GM06990 (cell line): ENCODE data around the gene KPRP.

ENCODE experiments used
- DNase-seq: peaks from one replicate; pipeline ENCODE4 v3.0.0-alpha.2; 2011; ENCODE audit not compliant: insufficient read length; ENCODE audit errors: extremely low read depth
- H3K27me3 ChIP-seq: replicated peaks from 2 replicates; pipeline ENCODE4 v1.6.0; 2011; ENCODE audit warnings: low read length; ENCODE audit not compliant: control insufficient read depth, insufficient read depth
- H3K36me3 ChIP-seq: 2 replicates; pipeline ENCODE4 v1.5.1; 2011; ENCODE audit warnings: low read length; ENCODE audit not compliant: control insufficient read depth, insufficient read depth
- H3K4me3 ChIP-seq: replicated peaks from 2 replicates; pipeline ENCODE4 v1.5.1; 2011; ENCODE audit warnings: low read depth, mild to moderate bottlenecking, control low read depth, low read length
- TF ChIP-seq, protein P1 (sequence below): IDR thresholded peaks from 2 replicates; pipeline ENCODE4 v1.5.1; 2011; ENCODE audit warnings: low read length, control low read depth, mild to moderate bottlenecking, inconsistent platforms; ENCODE audit not compliant: insufficient read depth, poor library complexity, severe bottlenecking

KPRP gene

DNA sequence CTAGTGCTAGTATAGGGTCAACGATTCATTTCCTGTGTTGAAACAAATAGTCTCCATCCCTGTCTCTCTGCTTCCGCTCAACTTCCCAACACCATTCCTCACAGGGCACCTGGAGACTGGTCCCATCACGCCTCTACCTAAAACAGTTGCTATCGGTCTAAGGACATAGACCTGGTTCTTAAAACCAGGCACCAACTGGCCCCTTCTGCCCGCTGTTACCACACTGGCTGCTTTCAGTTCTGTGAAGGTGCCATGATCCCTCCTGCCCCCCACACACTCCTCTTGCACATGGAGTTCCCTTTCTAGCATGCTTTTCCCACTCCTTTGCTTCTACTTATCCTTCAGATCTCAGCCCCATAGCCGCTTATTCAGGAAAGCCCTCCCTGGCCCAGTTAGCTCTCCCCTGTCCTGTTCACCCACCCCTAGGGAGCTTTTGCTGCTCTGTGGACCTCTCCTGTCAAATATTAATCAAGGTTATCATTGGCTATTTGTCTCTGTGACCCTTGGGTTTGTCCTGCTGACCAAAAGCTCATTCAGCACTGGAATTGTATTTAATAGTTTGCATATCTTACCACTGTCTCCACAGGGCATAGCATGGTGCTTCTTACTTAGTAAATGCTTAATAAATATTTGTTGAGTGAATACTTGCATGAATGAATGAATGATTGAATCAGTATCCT, 11.9 kb upstream of the KPRP start:
- Histone ChIP-seq H3K27me3 (no peaks in the 10 kb centered on the region), H3K36me3 (no peaks in the 10 kb centered on the region), H3K4me3 (no peak overlapping the region)
- no peak for DNase-seq
- TF ChIP-seq, protein P1, sequence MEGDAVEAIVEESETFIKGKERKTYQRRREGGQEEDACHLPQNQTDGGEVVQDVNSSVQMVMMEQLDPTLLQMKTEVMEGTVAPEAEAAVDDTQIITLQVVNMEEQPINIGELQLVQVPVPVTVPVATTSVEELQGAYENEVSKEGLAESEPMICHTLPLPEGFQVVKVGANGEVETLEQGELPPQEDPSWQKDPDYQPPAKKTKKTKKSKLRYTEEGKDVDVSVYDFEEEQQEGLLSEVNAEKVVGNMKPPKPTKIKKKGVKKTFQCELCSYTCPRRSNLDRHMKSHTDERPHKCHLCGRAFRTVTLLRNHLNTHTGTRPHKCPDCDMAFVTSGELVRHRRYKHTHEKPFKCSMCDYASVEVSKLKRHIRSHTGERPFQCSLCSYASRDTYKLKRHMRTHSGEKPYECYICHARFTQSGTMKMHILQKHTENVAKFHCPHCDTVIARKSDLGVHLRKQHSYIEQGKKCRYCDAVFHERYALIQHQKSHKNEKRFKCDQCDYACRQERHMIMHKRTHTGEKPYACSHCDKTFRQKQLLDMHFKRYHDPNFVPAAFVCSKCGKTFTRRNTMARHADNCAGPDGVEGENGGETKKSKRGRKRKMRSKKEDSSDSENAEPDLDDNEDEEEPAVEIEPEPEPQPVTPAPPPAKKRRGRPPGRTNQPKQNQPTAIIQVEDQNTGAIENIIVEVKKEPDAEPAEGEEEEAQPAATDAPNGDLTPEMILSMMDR: no peak

DNA sequence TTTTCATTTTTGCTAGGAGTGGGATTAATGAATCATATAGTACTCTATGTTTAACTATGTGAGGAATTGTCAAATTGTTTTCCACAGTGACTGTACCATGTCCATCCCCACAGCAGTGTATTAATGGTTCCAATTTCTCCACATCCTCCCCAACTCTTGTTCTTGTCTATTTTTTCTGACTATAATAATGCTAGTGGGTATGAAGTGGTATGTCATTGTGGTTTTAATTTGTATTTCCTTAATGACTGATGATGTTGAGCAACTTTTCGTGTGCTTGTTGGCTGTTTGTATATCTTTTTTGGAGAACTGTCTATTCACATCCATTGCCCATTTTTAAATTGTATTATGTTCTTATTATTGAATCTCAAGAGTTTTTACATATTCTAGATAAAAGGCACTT, 10.0 kb upstream of the KPRP start:
- no peaks in the 10 kb centered on the region for H3K27me3 ChIP-seq
- TF ChIP-seq, protein P1: no peak
- no peak for DNase-seq
- no peaks in the 10 kb centered on the region for H3K36me3 ChIP-seq
- no peak overlapping the region for H3K4me3 ChIP-seq

DNA sequence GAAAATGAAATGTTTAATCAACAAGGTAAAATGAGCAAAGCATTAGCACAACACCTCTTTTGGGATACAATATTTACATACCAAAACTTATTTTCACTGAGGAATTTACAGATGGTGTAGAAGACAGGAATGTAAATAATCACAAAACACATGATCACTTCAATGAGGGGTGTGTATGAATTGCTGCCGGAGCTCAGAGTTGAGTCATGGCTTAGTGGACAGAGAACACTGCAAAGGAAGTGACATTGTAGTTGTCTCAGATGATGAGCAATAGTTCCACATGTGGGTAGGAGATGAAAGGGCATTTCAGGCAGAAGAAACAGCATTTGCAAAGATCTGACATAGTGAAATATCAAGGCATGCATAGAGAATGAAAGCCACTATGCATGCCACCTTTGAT, 5.6 kb upstream of the KPRP start:
- H3K27me3 ChIP-seq: no peaks in the 10 kb centered on the region
- TF ChIP-seq, protein P1: no peak
- DNase-seq: no peak
- H3K36me3 ChIP-seq: no peaks in the 10 kb centered on the region
- H3K4me3 ChIP-seq: no peak overlapping the region

DNA sequence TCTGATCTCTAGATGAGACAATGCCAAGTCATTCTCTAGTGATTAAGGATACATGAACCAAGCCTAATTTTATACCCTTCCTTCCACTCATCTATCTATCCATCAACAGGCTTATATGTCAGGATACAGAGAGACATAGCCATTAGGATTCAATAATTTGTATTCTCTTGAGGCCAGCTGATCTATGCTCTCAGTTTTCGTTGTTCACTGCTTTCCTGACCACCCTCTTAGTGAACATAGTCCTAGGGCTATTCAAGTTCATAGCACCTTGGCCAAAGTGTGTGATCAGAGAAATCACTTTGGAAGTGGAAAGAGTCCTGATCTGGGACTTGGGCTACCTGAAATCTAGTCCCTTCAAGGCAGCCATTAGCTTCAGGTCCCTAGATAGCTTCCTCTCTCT, 4.2 kb upstream of the KPRP start:
- TF ChIP-seq, protein P1: no peak
- H3K36me3 ChIP-seq: no peaks in the 10 kb centered on the region
- no peaks in the 10 kb centered on the region; the same call in 1 of the 2 replicates for H3K27me3 ChIP-seq
- DNase-seq: no peak
- H3K4me3 ChIP-seq: no peak overlapping the region

DNA sequence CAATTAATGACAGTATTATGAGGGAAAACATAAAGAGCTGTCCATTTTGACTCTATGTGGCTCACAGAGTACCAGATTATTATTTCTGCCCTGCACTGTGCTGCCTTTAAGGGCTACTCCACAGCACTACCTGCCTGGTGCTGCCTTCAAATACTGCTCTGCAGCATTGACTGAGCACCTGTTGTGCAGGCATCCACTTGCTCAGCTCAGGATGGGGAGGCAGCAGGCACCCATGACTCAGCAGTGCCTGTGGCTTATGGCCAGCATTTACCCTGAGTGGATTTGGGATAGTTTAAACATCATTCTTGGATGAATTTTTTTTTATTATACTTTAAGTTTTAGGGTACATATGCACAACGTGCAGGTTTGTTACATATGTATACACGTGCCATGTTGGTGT, 953 bp upstream of the KPRP start:
- no peak for DNase-seq
- TF ChIP-seq, protein P1: no peak
- H3K4me3 ChIP-seq: no peak overlapping the region
- H3K27me3 ChIP-seq: no peaks in the 10 kb centered on the region; the same call in 1 of the 2 replicates
- H3K36me3 ChIP-seq: no peaks in the 10 kb centered on the region

DNA sequence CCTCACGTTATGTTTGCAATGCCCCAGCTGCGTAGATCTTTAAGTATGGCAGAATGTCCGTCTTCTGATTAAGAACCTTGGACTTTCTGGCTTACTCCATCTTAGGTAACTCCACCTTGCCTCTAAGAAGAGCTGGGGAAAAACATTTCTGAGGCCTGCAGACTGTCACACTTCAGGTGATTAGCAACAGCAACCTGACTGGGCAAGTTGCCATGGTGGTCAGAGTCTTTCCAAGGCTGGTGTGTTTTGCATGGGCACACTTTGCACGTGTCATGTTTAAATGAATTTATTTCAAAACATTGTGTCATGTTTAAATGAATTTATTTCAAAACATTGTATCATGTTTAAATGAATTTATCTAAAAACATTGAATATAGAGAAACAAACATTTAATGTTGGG, 811 bp downstream of the KPRP start:
- no peak for DNase-seq
- TF ChIP-seq, protein P1: no peak
- no peak overlapping the region for H3K4me3 ChIP-seq
- no peaks in the 10 kb centered on the region for H3K36me3 ChIP-seq
- no peaks in the 10 kb centered on the region; the same call in 1 of the 2 replicates for H3K27me3 ChIP-seq
